Central memory CD4-positive, alpha-beta T cell (primary cell): ENCODE results near the gene AKAP7.

Experiments used
- DNase-seq: peaks from one replicate; pipeline ENCODE4 v3.0.0; 2022

AKAP7 gene

DNA sequence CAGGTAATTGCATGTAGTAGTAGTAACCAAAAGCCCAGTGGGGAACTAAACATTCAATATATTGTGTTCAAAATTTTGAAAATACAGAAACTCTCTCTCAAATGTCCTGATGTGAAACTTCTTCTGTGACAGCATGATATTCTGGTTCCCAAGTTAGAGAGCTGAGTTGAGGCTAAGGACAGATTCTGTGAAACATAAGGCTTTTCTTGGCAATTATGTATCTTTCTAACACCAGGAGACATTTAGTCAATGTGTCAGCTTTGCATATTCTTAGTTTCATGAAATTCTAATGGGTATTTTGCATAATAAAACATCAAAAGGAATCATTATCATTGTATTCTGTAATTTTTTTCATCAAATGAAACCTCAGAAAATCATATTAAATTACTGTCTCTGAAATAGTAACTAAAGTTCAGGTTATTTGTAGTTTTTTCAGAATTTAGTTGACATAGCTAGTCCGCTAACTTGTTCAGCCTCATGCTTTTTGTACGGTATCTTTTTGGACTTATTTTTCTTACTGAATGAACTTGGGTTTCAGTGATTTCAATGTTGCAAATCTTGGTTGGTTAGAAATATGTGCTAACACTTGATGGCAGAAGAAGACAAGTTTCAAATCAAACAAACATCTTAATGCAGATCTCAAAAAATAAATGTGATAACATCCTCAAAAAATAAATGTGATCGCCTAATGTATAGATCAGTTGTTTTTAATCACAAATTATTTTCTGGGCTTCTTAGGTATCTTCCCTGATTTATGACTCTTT is 70.4 kb downstream of the AKAP7 start:
- DNase-seq: no peak

GRCh38 chr6:131206463-131207251 is 71.4 kb downstream of the AKAP7 start:
- DNase-seq: no peak

DNA sequence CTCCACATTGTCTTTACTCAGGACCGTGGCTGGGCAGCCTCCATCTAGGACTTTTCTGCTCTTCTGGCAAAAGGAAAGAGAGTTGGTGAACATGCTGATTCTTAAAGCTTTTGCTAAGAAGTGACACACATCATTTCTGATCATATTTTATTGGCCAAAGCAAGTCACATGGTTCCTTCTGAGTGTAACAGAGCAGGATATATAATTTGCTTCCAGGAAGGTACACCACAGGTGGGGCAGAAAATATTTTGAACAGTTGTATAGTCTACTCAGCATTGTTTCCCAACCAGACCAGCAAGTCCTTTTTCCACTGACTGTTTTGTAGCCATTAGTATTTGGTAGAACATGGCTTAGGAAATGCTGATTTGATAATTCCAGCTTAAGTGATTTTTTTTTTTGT is 73.5 kb downstream of the AKAP7 start:
- DNase-seq: no peak

GRCh38 chr6:131210469-131210868 is 75.2 kb downstream of the AKAP7 start:
- DNase-seq: no peak

DNA sequence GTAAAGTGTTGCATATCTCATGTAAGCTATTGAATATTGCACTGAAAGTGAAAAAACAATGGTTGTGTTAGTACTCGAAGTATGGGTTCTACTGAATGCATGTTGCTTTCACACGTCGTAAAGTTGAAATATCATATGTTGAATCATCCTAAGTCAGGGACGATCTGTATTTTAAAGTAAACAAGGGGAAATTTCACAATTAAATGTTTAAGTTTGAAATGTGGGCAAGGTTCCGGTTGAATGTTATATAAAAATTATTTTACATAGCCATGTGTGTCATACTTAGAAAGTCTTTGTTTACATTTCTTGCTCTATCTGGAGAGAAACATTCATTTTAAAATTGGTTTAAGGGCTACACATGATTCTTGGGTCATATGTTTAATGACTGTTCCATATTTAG is 76.8 kb downstream of the AKAP7 start:
- DNase-seq: no peak

GRCh38 chr6:131212913-131213312 is 77.6 kb downstream of the AKAP7 start:
- DNase-seq: no peak

- no peak for DNase-seq
Measured at GRCh38 chr6:131213501-131213990, 78.3 kb downstream of the AKAP7 start.

DNA sequence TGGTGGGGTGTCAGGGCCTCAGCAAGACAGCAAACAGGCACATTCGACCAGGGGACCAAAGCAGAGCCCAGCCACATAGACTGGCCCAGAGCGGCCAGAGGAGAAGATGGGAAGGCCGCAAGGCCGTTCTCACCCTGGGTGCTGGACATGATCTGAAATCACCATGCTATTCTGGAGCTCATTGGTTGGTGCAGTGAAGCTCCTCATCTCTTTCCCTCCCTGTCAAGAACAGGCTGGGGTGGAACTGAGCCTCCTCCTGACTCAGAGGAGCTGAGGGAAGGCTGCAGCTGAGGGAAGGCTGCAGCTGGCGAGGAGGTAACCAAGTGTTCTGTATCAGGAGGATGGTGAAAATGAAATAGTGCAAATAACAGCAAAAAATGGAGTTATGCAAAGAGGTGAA is 80.0 kb downstream of the AKAP7 start:
- no peak for DNase-seq

DNA sequence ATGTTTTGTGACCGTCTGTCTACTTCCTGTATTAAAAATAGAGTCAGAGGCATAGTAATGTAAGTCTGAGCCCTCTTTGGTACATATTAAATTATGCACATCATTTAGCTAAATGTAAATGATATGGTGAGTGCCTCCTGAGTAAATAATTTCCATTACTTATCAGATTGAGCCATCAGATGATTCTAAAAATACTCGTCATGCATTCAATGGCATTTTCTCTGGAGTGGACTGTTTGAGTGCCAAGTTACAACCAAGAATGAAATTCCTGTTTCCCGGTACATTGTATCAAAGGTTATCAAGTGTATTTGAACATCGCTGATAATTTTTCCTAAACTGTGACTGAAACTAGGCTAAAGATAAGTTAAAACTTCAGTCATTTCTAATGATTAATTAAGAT is 81.0 kb downstream of the AKAP7 start:
- no peak for DNase-seq

DNA sequence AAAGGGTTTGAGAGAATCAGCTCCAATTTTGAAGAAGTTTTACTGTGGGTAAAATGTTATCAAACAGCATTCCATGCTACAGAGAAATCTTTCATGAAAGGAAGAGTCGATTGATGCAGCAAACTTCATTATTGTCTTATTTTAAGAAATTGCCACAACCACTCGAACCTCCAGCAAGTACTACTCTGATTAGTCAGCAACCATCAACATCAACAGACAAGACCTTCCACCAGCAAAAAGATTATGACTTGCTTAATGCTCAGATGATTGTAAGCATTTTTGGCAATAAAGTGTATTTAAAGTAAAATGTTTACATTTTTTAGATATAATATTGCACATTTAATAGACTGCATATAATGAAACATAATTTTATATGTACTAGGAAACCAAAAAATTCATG is 87.5 kb downstream of the AKAP7 start:
- no peak for DNase-seq

- no peak for DNase-seq
Measured at GRCh38 chr6:131223416-131223815, 88.1 kb downstream of the AKAP7 start.

- no peak for DNase-seq
Measured at GRCh38 chr6:131225127-131225526, 89.9 kb downstream of the AKAP7 start.

DNA sequence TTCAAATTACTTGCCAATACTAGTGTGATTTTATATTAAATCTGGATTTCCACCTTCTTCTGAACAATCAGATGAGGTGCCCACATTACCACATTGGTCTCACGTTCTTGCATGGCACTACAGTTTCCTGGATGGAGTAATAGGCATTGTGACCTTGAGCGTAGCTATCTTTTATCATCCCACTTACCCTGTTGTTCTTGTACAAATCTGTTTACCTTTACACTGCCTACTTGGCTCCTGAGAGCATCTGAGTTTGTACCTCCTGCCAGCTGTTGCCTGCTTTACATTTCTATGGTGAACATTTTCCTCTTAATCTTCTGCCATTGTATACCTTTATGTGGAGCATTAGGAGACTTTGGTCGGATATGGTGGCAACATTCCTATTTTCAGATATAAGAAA is 90.7 kb downstream of the AKAP7 start:
- no peak for DNase-seq

- no peak for DNase-seq
Measured at GRCh38 chr6:131226459-131227157, 91.3 kb downstream of the AKAP7 start.

- DNase-seq: no peak
Measured at GRCh38 chr6:131227158-131227543, 91.9 kb downstream of the AKAP7 start.

- DNase-seq: no peak
Measured at GRCh38 chr6:131231103-131231502, 95.8 kb downstream of the AKAP7 start.

GRCh38 chr6:131231891-131232290 is 96.6 kb downstream of the AKAP7 start:
- no peak for DNase-seq

DNA sequence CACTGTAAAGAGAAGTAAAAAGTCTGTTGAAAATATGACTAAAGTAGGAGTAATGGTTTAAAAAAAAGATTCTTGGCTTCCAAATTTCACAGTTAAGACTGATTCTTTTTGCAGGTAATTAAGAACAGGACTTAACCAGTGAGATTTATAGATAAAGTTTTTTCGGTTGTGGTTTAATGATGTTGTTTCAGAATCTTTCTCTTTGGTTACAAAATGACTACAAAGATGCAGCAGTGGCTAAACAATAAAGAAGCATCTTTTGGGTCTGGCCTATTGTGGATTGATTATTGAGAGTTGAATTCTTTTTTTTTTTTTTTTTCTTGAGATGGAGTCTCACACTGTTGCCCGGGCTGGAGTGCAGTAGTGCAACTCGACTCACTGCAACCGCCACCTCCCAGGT is 109.7 kb downstream of the AKAP7 start:
- peak; percentile 3 for DNase-seq

DNA sequence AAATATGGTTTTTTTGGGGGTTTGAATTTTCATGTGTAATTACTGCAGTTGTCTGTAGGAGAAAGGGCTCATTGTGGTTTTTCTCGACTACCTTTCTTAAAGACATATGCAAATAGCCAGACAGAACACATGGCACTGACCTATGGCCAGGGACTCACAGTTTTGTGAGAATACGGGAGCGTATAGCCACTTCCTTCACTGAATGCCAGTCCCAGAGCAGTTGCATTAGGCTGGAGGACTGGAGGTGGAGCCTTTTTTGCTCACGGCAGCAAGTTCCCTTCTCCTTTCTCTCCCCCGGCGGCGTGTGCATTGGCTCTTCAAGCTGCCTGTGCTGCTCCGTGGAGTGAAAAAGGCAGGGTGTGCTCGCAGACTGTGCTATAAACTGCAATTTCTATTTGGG is 114.9 kb downstream of the AKAP7 start:
- DNase-seq: no peak

DNA sequence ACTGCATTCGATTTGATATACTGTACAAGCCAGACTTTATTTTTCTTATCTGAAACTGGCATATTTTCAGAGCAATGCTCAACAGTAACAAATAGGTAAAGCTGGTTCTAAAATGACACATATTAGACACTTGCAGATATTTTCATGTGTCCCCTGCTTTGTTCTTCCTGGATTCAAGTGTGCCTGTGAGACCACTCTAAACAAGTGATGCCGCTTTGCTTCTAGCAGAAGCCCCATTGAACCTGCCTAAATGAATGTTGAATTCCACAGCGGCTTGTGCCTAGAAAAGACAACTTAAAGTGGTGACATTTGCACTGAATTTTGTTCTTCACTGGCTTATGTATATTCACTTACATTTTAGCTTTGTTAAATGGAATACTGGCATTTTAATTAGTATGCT is 115.7 kb downstream of the AKAP7 start:
- DNase-seq: no peak

GRCh38 chr6:131251590-131252199 is 116.4 kb downstream of the AKAP7 start:
- no peak for DNase-seq

GRCh38 chr6:131255434-131255833 is 120.2 kb downstream of the AKAP7 start:
- no peak for DNase-seq

GRCh38 chr6:131255911-131256310 is 120.6 kb downstream of the AKAP7 start:
- DNase-seq: no peak
